Vagina (tissue), 2 donors: ENCODE measurements around the gene CFTR. TPM values are rescaled to one million over a fixed set of nuclear protein-coding genes. Genes with fewer than 3 reads are reported as not detected.

Source experiments
- DNase-seq, 2 donors: peaks; one replicate each; pipeline ENCODE4 v3.0.0-alpha.2; 2017; ENCODE audit errors: extremely low spot score in 2 of 2
- H3K27ac ChIP-seq: fragments of 200-600 bp; sonication (generic); one replicate; pipeline ENCODE4 v1.5.1; 2019
- H3K27me3 ChIP-seq: fragments of 200-600 bp; sonication (generic); one replicate; pipeline ENCODE4 v1.5.1; 2019
- H3K36me3 ChIP-seq, 2 donors: fragments of 200-600 bp; sonication (generic); one replicate each; pipeline ENCODE4 v1.5.1; 2017 to 2019
- H3K4me1 ChIP-seq: fragments of 200-600 bp; sonication (generic); one replicate; pipeline ENCODE4 v1.5.1; 2019
- H3K4me3 ChIP-seq, 2 donors: fragments of 200-600 bp; sonication (generic); 1 replicate in 1 of 2; 2 replicates in 1 of 2; pipeline ENCODE4 v1.5.1; 2016 to 2019
- H3K9me3 ChIP-seq: fragments of 200-600 bp; sonication (generic); one replicate; pipeline ENCODE4 v1.5.1; 2019
- POLR2A ChIP-seq, 2 donors: fragments of 450-650 bp; IDR thresholded peaks; one replicate each; pipeline ENCODE4 v1.6.1; 2017; ENCODE audit warnings: antibody characterized with exemption in 2 of 2, mild to moderate bottlenecking in 2 of 2, moderate library complexity in 2 of 2
- POLR2AphosphoS5 ChIP-seq, 2 donors: sonication (generic); formaldehyde crosslinking; IDR thresholded peaks; one replicate each; pipeline ENCODE4 v1.9.0; 2017; ENCODE audit warnings: antibody characterized with exemption in 2 of 2, mild to moderate bottlenecking in 2 of 2, low read depth in 1 of 2; ENCODE audit not compliant: insufficient read depth in 1 of 2
- intact Hi-C: fragments of 100-400 bp; cut with DNase I; formaldehyde crosslinking; loops from one replicate; pipeline ENCODE4 v1.15.1; 2023
- total RNA-seq: library from RNA; depleted of rRNA; stranded (reverse); fragments of >200 nt; gene quantifications from one replicate; pipeline ENCODE4 v1.2.3, GENCODE V29; 2016
- TF ChIP-seq, protein P1 (sequence below), 3 experiments: fragments of 450-650 bp in 2 of 3; fragments of 200-600 bp in 1 of 3; sonication (generic) in 1 of 3; IDR thresholded peaks; one replicate each; pipeline ENCODE4 v1.5.1; 2017 to 2019; ENCODE audit warnings: antibody characterized with exemption in 3 of 3, mild to moderate bottlenecking in 2 of 3, moderate library complexity in 2 of 3

CFTR gene
- total RNA-seq, 1 donor from 2014 or later, result not detected

DNA sequence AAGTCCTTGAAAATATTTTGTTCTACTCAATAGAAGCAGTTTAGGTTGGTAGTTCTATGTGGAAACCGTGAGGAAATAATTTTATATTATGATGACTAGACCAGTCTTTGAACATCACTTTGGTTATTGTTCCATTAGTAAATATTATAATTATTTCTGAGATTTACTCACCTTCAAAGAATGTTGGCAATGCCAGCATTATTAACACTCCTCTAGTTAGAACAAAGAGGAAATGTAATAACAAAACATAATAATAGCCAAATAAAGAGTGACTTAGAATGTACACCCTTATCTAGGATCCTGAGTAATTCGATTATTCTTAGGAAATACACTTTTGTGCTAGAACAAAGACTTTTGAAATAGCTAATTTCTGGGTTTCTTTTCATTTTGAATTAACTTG lies 121.1 kb downstream of the CFTR start:
- TF ChIP-seq POLR2A (IDR thresholded peaks at IDR 0.05) (no peak), POLR2AphosphoS5 (IDR thresholded peaks at IDR 0.05; ENCODE audit: insufficient read depth in 1 of 2, low read depth in 1 of 2) (no peak)
- TF ChIP-seq, protein P1, sequence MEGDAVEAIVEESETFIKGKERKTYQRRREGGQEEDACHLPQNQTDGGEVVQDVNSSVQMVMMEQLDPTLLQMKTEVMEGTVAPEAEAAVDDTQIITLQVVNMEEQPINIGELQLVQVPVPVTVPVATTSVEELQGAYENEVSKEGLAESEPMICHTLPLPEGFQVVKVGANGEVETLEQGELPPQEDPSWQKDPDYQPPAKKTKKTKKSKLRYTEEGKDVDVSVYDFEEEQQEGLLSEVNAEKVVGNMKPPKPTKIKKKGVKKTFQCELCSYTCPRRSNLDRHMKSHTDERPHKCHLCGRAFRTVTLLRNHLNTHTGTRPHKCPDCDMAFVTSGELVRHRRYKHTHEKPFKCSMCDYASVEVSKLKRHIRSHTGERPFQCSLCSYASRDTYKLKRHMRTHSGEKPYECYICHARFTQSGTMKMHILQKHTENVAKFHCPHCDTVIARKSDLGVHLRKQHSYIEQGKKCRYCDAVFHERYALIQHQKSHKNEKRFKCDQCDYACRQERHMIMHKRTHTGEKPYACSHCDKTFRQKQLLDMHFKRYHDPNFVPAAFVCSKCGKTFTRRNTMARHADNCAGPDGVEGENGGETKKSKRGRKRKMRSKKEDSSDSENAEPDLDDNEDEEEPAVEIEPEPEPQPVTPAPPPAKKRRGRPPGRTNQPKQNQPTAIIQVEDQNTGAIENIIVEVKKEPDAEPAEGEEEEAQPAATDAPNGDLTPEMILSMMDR (IDR thresholded peaks at IDR 0.05), result no peak
- Histone ChIP-seq H3K4me3 (no peak overlapping the region), H3K27ac (no peak overlapping the region), H3K9me3 (no peaks in the 10 kb centered on the region), H3K36me3 (no peaks in the 10 kb centered on the region), H3K27me3 (no peaks in the 10 kb centered on the region), H3K4me1 (no peaks in the 10 kb centered on the region)
- intact Hi-C loops, result no loop called here
- DNase-seq, result no peak

DNA sequence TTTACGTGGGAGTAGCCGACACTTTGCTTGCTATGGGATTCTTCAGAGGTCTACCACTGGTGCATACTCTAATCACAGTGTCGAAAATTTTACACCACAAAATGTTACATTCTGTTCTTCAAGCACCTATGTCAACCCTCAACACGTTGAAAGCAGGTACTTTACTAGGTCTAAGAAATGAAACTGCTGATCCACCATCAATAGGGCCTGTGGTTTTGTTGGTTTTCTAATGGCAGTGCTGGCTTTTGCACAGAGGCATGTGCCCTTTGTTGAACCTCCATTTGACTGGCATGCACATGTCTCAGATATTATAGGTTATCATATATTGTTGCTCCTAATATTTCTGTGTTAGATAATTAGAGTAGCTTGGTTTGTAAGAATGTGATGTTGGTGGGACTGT lies 123.8 kb downstream of the CFTR start:
- Histone ChIP-seq H3K27me3 (no peaks in the 10 kb centered on the region), H3K4me3 (no peak overlapping the region), H3K4me1 (no peaks in the 10 kb centered on the region), H3K36me3 (no peaks in the 10 kb centered on the region), H3K9me3 (no peaks in the 10 kb centered on the region), H3K27ac (no peak overlapping the region)
- DNase-seq, result no peak
- no peak for TF ChIP-seq POLR2A (IDR thresholded peaks at IDR 0.05)
- TF ChIP-seq, protein P1 (IDR thresholded peaks at IDR 0.05), result no peak
- no peak for TF ChIP-seq POLR2AphosphoS5 (IDR thresholded peaks at IDR 0.05; ENCODE audit: insufficient read depth in 1 of 2, low read depth in 1 of 2)
- intact Hi-C loops, result no loop called here

DNA sequence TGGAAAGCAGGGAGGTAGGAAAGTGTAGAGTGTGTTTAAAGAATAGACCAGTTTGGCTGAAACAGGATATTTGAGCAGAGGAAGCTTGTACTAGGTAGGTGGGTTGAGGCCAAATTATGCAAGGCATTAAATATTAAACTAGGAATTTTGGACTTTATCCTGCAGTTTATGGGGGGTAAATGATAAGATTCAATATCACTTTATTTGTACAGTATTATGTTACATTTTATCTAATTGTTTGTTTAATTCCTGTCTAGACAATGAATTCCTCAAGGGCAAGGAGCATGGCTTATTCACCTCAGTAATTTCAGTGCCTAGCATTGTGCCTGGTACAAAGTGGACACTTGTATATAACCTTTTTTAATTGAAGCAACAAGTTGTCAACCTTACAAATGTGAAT lies 125.9 kb downstream of the CFTR start:
- intact Hi-C loops, result no loop called here

DNA sequence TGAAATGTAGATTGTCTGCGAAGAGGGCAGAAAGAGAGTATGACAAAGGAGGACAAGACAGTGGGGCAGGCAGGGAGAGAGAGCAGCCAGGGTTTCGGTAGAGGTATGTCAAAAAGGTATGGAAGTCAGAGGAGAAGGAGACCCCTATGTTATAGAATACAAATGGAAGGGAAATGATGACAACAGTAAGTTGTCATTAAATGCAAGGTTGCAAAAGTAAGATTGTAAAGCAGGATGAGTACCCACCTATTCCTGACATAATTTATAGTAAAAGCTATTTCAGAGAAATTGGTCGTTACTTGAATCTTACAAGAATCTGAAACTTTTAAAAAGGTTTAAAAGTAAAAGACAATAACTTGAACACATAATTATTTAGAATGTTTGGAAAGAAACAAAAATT lies 126.3 kb downstream of the CFTR start:
- Histone ChIP-seq H3K27ac (no peak overlapping the region), H3K36me3 (no peaks in the 10 kb centered on the region), H3K9me3 (no peaks in the 10 kb centered on the region), H3K4me1 (no peaks in the 10 kb centered on the region), H3K4me3 (no peak overlapping the region), H3K27me3 (no peaks in the 10 kb centered on the region)
- DNase-seq, result no peak
- intact Hi-C loops, result no loop called here
- TF ChIP-seq POLR2AphosphoS5 (IDR thresholded peaks at IDR 0.05; ENCODE audit: insufficient read depth in 1 of 2, low read depth in 1 of 2) (no peak), POLR2A (IDR thresholded peaks at IDR 0.05) (no peak)
- TF ChIP-seq, protein P1 (IDR thresholded peaks at IDR 0.05), result no peak

More for the DNA sequence above, 125.9 kb downstream of the CFTR start:
- no peak for DNase-seq
- H3K27ac ChIP-seq, result no peak overlapping the region
- no peaks in the 10 kb centered on the region for H3K4me1 ChIP-seq
- H3K4me3 ChIP-seq, result no peak overlapping the region
- no peaks in the 10 kb centered on the region for H3K36me3 ChIP-seq
- H3K9me3 ChIP-seq, result no peaks in the 10 kb centered on the region
- H3K27me3 ChIP-seq, result no peaks in the 10 kb centered on the region
- TF ChIP-seq POLR2A (IDR thresholded peaks at IDR 0.05) (no peak), POLR2AphosphoS5 (IDR thresholded peaks at IDR 0.05; ENCODE audit: insufficient read depth in 1 of 2, low read depth in 1 of 2) (no peak)
- TF ChIP-seq, protein P1 (IDR thresholded peaks at IDR 0.05), result no peak

DNA sequence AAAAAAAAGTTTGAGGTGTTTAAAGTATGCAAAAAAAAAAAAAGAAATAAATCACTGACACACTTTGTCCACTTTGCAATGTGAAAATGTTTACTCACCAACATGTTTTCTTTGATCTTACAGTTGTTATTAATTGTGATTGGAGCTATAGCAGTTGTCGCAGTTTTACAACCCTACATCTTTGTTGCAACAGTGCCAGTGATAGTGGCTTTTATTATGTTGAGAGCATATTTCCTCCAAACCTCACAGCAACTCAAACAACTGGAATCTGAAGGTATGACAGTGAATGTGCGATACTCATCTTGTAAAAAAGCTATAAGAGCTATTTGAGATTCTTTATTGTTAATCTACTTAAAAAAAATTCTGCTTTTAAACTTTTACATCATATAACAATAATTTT lies 130.6 kb downstream of the CFTR start:
- no peaks in the 10 kb centered on the region for H3K27me3 ChIP-seq
- DNase-seq, result no peak
- no peaks in the 10 kb centered on the region for H3K36me3 ChIP-seq
- no peak overlapping the region for H3K4me3 ChIP-seq
- H3K9me3 ChIP-seq, result no peaks in the 10 kb centered on the region
- no peaks in the 10 kb centered on the region for H3K4me1 ChIP-seq
- intact Hi-C loops, result no loop called here
- H3K27ac ChIP-seq, result no peak overlapping the region
- TF ChIP-seq POLR2AphosphoS5 (IDR thresholded peaks at IDR 0.05; ENCODE audit: insufficient read depth in 1 of 2, low read depth in 1 of 2), result no peak
- TF ChIP-seq, protein P1 (IDR thresholded peaks at IDR 0.05), result no peak
- no peak for TF ChIP-seq POLR2A (IDR thresholded peaks at IDR 0.05)
